ENCODE data around the gene SFTPA2. TPM values are rescaled to one million over a fixed set of nuclear protein-coding genes. Genes with fewer than 3 reads are reported as not detected.
"Not testable (repeated sequence)": the region's sequence is repeated elsewhere in the genome, so short reads cannot be mapped to it uniquely, and the experiment has no call there.

The SFTPA2 gene
- total and polyA plus RNA-seq, 7 donors = 0.05 to 1.3 (median 0.55) TPM

DNA sequence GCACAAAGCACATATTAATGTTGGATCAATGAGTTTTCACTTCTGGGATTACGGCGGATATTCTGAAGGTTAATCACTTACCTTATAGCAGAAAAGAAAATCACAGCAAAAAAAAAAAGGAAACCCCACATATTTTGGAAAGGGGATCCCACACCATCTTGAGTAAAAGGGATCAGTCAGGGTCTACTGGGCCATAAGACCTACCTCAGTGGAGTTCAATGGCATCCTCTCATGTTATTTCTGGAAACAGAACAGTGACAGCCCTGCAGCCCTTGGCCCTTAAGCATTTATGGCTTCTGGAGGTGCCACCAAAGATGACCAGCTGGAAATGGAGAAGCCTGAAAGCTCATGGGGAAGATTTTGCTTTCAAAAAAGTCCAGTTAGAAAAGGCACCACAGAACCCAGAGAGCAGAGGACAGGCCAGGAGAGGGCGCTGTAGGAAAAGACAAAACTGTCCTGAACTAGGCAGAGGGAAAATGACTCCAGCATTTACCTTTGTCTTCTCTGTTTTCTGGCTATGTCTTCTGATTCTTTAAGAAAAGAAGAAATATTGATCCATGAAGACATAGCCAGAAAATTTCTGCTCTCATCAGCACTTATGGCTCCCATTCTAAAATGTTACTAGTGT, 50.8 kb downstream of the SFTPA2 start:
- H3K4me1 ChIP-seq; H3K27me3 ChIP-seq (ENCODE audit: insufficient read depth in 3 of 3, low read length in 2 of 3); H3K36me3 ChIP-seq (ENCODE audit: insufficient read depth in 1 of 2, low read depth in 1 of 2); H3K4me3 ChIP-seq; intact Hi-C loops (cut with DNase I); H3K9me3 ChIP-seq; DNase-seq; H3K27ac ChIP-seq: not testable (repeated sequence)
- 98 to 100% (median 100%) methylated on average over 2 of the region's 3 CpGs for WGBS, 3 donors
- ATAC-seq = peak in 2 of 4 donors; percentile 46 to 59

DNA sequence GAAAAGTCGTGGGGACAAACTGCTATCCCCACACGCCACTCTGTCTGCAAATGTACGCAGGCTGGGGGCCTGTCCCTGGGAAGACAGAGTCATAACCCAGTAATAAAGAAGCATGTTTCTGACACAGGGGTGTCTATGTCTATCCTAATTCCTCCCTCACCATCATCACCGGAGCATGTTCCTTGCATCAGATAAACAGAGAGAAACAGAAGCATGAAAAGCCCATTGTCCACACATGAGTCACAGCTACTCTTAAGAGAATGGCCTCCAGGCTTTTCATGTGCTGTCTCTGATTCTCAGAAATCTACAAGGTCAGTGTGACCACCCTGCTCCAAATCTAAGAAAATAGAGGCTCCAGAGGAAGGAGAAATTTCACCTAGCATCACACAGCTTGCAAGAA, 52.0 kb downstream of the SFTPA2 start:
- H3K27me3 ChIP-seq (ENCODE audit: insufficient read depth in 3 of 3, low read length in 2 of 3); H3K9me3 ChIP-seq; H3K27ac ChIP-seq; intact Hi-C loops (cut with DNase I); H3K4me3 ChIP-seq; ATAC-seq; DNase-seq; H3K4me1 ChIP-seq; H3K36me3 ChIP-seq (ENCODE audit: insufficient read depth in 1 of 2, low read depth in 1 of 2): not testable (repeated sequence)
- 68 to 75% (median 71%) methylated on average over 3 of the region's 4 CpGs for WGBS, 3 donors

- Histone ChIP-seq H3K4me3 (no peak overlapping the region), H3K27ac (no peak overlapping the region), H3K36me3 (ENCODE audit: insufficient read depth in 1 of 2, low read depth in 1 of 2) (no peaks in the 10 kb centered on the region), H3K4me1 (no peaks in the 10 kb centered on the region), H3K27me3 (ENCODE audit: insufficient read depth in 3 of 3, low read length in 2 of 3) (no peaks in the 10 kb centered on the region), H3K9me3 (no peaks in the 10 kb centered on the region)
- TF ChIP-seq, protein P1, sequence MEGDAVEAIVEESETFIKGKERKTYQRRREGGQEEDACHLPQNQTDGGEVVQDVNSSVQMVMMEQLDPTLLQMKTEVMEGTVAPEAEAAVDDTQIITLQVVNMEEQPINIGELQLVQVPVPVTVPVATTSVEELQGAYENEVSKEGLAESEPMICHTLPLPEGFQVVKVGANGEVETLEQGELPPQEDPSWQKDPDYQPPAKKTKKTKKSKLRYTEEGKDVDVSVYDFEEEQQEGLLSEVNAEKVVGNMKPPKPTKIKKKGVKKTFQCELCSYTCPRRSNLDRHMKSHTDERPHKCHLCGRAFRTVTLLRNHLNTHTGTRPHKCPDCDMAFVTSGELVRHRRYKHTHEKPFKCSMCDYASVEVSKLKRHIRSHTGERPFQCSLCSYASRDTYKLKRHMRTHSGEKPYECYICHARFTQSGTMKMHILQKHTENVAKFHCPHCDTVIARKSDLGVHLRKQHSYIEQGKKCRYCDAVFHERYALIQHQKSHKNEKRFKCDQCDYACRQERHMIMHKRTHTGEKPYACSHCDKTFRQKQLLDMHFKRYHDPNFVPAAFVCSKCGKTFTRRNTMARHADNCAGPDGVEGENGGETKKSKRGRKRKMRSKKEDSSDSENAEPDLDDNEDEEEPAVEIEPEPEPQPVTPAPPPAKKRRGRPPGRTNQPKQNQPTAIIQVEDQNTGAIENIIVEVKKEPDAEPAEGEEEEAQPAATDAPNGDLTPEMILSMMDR (IDR thresholded peaks at IDR 0.05) = no peak
- ATAC-seq (no peak), DNase-seq (no peak)
- intact Hi-C loops (cut with DNase I) = no loop called here
- 34 to 48% (median 36%) methylated on average over 9 of the region's 9 CpGs for WGBS, 3 donors
These were observed 52.6 kb downstream of the SFTPA2 start for GRCh38 chr10:79507440-79508167.

Other genes starting within 250 kb of the SFTPA2 start
- gene PPIF, start 212.9 kb downstream of the SFTPA2 start, total RNA-seq = 100 to 1,000 TPM in 2 of 4 donors, 10 to 100 TPM in 2; 44.6 to 181 (median 89.4) TPM
- 100 to 1,000 TPM in 1 of 3 donors, 10 to 100 TPM in 2; 85.4 to 297 (median 85.9) TPM for gene PPIF, start 212.9 kb downstream of the SFTPA2 start, polyA plus RNA-seq
- gene ZCCHC24, start 114.8 kb downstream of the SFTPA2 start, total RNA-seq = 10 to 100 TPM; 31.6 to 64.7 (median 47.9) TPM
- gene ZCCHC24, start 114.8 kb downstream of the SFTPA2 start, polyA plus RNA-seq = 100 to 1,000 TPM in 1 of 3 donors, 10 to 100 TPM in 2; 11.2 to 112 (median 36.2) TPM
- gene EIF5AL1, start 47.9 kb downstream of the SFTPA2 start, total RNA-seq = under 1 TPM; 0.18 to 0.90 (median 0.34) TPM
- 1 to 10 TPM in 1 of 3 donors, under 1 TPM in 2; 0.93 to 1.9 (median 0.96) TPM for gene EIF5AL1, start 47.9 kb downstream of the SFTPA2 start, polyA plus RNA-seq
- 1 to 10 TPM in 1 of 4 donors, under 1 TPM in 2, not detected in 1; 0.54 to 1.1 (median 0.64) TPM for gene SFTPA1, start 50.5 kb upstream of the SFTPA2 start, total RNA-seq
- under 1 TPM in 2 of 3 donors, not detected in 1; 0.39 to 0.44 TPM for gene SFTPA1, start 50.5 kb upstream of the SFTPA2 start, polyA plus RNA-seq
- under 1 TPM; 0.06 to 0.86 (median 0.58) TPM for gene NUTM2B, start 142.8 kb upstream of the SFTPA2 start, total RNA-seq
- gene NUTM2B, start 142.8 kb upstream of the SFTPA2 start, polyA plus RNA-seq = under 1 TPM in 2 of 3 donors, not detected in 1; 0.13 to 0.45 TPM